Activated CD4-positive, alpha-beta T cell treated with anti-CD3 and anti-CD28 coated beads, Interleukin-10, Interleukin-2, amounts not matched to agents 100 ng/mL and 50 ng/mL, durations not matched to agents 16 hours and 8 hours (primary cell): ENCODE data around the gene BMP4.
"Not testable (repeated sequence)": the region's sequence is repeated elsewhere in the genome, so short reads cannot be mapped to it uniquely, and the experiment has no call there.

Experiments used
- DNase-seq: peaks from one replicate; pipeline ENCODE4 v3.0.0-alpha.2; 2020

The BMP4 gene

GRCh38 chr14:53956427-53957201, at the start of gene BMP4:
BMP4 (minus strand) TSS chr14:53956825; CDS start chr14:53952222, 4,603 bp downstream.
- peak; percentile 46 for DNase-seq

- no peak for DNase-seq
Measured at GRCh38 chr14:54003064-54003463, 46.4 kb upstream of the BMP4 start.

DNA sequence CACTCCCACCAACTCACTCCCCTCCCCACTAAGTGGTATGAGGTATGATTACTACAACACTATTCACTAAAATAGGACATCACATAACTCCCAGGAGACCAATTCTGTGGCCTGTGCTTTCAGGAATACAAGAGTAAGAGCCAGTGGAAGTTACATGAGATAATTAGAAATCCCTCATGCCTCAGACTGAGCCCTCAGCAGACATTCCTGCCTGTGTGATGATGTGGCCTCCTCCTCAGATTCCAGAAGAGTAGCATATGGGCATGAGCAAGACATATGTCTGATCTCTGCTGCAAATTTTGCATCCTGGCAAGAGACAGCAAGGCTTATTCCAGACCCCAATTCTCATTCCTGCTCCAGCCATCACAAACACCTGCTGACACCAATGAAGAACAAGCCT, 46.0 kb upstream of the BMP4 start:
- no peak for DNase-seq

GRCh38 chr14:54001189-54001878, 44.7 kb upstream of the BMP4 start:
- DNase-seq: no peak

DNA sequence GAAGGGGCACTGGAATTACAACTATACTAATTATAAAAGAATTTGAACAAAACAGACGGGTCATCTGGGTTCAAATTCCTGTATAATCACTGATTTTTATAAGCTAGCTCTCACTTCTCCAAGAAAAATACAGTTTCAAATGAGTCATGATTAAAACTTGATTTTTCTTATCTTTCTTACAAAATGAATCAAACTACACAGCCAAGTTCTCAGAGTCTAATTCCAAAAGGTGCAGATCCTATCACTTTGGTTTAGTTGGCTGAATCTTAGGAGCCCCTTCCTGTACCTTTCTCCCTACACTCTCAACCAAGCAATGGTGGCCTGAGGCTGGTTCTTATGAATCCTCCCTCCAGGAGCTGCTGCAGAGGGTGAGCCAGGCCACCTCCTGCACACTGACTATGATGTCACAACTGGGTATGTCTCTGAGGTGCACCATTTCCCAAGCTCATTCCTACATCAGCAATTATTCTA, 43.8 kb upstream of the BMP4 start:
- no peak for DNase-seq

DNA sequence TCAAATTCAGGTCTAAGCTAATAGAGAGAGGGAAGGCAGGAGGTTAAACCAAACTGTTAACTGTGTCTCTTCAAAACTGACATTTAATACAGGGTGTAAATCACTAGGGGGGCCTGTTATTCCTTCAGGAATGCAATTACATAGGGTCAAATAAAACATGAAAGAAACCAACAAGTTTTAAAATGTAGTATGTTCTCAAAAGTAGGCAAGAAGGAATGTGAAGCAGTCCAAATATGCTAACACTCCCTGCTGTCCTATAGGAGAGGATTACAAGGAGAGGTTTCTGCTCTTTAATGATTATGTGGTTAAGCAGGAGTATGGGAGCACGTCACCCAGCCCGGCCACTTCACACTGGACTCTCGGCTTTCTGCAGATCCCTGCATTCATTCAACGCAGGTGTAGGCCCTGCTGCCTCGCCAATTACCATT, 42.5 kb upstream of the BMP4 start:
- DNase-seq: no peak

DNA sequence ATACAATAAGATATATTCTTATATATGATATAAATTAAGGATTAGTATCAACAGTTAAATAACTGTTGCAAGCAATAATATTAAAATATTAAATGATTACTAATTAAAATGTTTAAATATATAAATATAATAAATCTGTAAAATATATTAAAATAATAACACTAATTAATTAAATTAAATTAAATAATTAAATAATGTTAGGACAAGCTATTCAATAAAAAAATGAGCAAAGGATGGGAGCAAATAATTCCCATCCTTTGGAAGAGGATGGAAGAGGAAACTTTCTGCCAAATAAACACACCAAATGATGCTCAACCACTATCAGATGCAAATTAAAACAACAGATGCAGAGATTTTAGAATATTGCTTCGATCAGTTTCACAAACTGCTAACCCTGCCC, 39.4 kb upstream of the BMP4 start:
- no peak for DNase-seq

- DNase-seq: no peak
Measured at GRCh38 chr14:53993920-53994607, 37.4 kb upstream of the BMP4 start.

DNA sequence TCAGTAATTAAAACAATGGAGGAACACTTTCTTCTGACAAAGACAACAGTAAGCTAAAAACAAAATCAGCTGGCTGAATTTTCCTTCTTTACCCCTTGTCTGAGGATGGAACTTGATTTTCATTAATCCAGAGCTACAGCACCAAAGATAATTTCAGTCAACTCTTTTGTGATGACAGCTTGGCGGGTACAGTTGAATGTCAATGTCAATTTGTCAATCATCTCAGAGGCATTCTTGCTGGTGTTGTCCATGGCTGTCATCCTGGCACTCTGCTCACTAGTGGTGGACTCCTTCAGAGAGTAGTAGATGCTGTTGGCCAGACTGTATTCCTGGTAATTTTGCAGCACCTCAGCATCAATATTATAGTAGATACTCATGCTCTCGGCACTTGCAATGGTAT, 34.4 kb upstream of the BMP4 start:
- DNase-seq: no peak

- not testable (repeated sequence) for DNase-seq
Measured at GRCh38 chr14:53986718-53987117, 30.1 kb upstream of the BMP4 start.

- not testable (repeated sequence) for DNase-seq
Measured at GRCh38 chr14:53984958-53985357, 28.3 kb upstream of the BMP4 start.

DNA sequence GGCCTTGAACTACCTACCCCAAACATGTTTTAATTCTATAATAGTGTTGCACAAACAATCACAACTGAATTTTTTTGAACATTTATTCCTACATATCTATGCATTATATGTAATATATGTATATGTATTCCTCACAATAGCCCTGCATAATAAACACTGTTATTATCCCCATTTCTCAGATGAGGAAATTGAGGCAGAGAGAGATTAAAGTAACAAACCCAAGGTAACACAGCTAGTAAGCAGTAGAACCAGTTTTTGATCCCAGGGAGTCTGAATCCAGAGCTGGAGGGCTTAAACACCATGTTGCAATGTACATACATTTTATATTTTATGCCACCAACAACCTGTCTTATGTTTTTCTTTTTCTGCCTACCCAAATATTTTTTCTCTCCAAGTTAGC, 26.5 kb upstream of the BMP4 start:
- no peak for DNase-seq

- DNase-seq: no peak
Measured at GRCh38 chr14:53982546-53982945, 25.9 kb upstream of the BMP4 start.

DNA sequence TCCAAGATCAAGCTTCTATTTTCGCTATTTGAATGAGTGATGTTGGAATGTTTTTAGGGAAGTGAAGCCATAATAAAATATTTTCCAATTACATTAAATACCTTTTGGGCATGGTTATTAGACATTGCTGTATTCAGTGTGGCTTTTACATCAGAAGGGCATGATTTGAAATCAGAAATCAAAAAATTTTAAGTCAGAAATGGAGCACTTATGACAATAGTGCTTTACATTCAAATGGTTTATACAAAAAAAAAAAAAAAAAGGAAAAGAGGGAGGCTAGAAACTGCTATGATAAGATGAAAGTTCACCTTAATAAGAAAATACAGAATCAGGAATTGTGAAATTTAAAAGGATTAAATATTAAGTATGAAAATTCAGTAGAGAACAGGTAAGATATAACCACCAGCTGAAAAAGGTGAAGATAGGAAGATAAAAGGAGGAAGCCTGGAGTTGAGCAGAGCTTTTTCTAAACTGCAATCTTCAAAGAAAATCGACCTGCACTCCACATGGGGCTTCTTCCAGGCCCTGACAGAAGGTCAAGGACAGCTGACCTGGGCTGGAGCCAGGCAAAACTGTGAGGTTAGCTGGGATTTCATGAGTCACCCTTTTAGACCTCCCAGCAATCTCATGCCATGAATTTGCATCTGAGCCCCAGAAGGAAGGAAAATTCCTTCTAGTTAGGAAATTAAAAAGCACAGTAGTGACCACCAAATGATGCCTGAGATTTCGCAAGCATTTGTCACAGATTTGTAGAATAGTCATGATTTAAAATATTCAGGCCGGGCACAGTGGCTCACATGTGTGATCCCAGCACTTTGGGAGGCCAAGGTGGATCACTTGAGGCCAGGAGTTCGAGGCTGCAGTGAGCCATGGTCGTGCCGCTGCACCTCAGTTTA, 23.4 kb upstream of the BMP4 start:
- DNase-seq: no peak

GRCh38 chr14:53979113-53979681, 22.6 kb upstream of the BMP4 start:
- DNase-seq: no peak

GRCh38 chr14:53978194-53978593, 21.6 kb upstream of the BMP4 start:
- DNase-seq: no peak

DNA sequence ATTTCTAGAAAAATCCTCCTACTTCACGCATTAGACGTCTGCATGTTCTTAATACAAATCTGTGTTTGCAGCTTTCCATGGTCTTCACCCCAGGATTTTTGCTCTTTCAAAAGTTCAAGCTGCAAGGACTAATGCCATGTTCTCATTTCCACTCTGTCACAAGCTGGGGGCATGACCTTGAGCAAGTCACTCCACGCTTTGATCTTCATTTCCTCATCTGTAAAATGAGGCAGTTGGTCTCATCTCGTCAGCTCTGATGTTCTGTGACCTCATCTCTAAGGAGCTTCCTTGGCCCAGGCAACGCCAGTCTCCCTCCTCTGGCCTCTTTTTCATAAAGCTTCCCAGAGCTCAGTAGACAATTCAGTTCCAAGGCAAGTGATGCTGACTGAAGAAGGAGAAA, 18.8 kb upstream of the BMP4 start:
- DNase-seq: no peak

GRCh38 chr14:53971521-53971920, 14.9 kb upstream of the BMP4 start:
- no peak for DNase-seq

DNA sequence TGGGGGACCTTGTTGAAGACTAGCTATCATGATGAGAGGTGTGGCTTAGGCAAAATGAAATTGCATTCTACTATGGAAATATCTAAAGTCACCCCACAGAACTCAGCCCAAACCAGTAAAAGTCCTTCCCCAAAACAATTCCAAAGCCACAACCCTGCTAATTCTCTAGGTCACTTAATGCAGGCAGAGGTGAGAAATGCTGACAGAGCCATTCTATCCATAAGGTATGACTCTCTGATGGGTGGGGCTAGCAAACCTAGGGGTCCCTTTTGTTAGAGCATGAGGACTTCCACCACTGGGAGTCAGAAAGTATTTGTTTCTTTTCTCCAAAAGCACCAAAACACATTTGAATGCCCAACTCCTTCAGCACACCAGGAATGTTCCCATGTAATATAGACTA, 12.7 kb upstream of the BMP4 start:
- no peak for DNase-seq

DNA sequence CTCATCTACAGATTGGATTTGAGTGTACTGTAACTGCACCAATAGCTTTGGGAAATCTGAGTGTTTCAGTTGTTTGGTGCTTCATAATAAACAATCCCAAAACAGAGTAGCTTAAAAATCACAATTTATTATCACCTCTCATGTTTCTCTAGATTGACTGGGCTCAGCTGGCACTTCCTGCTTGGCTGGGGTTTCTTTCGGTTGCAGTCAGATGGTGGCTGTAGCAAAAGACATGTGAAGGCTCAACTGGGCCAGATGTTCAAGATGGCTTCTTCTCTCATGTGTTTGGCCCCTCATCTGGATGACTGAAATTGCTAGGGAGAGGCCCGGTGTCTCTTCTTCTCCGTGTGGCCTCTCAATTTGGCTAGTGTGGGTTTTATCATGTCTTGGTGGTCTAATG, 12.1 kb upstream of the BMP4 start:
- DNase-seq: no peak

DNA sequence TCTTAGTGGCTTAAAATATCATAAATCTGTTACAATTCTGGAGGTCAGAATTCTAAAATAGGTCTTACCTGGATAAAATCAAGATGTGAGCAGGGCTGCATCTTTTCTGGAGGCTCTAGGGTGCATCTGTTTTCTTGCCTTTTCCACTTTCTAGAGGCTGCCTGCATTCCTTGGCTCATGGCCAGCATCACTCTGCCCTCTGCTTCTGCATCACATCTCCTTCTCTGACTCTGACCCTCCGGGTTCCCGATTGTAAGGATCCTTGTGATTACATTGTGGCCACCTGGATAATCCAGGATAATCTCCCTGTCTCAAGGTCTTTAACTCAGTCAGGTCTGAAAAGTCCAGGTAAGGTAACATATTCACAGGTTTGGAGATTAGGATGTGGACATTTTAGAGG, 11.0 kb upstream of the BMP4 start:
- DNase-seq: no peak

DNA sequence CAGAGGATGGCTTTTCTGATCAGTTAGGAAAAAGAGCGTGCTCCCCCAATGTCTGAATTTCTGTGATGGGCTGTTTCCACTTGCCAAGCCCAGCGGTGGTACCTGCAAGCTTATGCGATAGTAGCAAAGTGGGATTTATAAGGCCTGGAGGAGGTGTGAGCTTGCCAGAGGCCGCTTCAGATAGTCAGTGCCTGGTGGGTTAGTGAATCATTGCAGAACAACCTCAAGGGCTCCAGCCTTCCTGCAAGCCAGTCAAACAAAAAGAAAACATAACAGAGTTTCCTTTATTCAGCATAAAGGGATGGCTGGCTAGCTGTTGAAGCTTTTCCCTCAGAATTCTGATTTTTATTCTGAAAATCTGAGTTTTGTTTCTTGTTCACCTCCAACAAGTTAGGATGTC, 7.6 kb upstream of the BMP4 start:
- DNase-seq: no peak
